Colonic mucosa (tissue), 4 donors: ENCODE measurements around the gene EGR4. TPM values are rescaled to one million over a fixed set of nuclear protein-coding genes. Genes with fewer than 3 reads are reported as not detected.

Experiments
- DNase-seq: peaks from one replicate; pipeline ENCODE4 v3.0.0-alpha.2; 2020
- H3K27ac ChIP-seq: fragments of 200-600 bp; one replicate; pipeline ENCODE4 v1.8.0; 2021
- H3K27me3 ChIP-seq: fragments of 200-600 bp; one replicate; pipeline ENCODE4 v1.8.0; 2021
- H3K36me3 ChIP-seq: fragments of 200-600 bp; one replicate; pipeline ENCODE4 v1.8.0; 2021
- H3K4me1 ChIP-seq: fragments of 200-600 bp; one replicate; pipeline ENCODE4 v1.8.0; 2021; ENCODE audit warnings: mild to moderate bottlenecking
- H3K4me3 ChIP-seq: fragments of 200-600 bp; one replicate; pipeline ENCODE4 v1.8.0; 2021
- H3K9ac ChIP-seq, 2 donors: one replicate each; pipeline ENCODE4 v1.7.0; 2013; ENCODE audit warnings: control low read depth in 2 of 2, low read depth in 2 of 2, low read length in 2 of 2
- H3K9me3 ChIP-seq: fragments of 200-600 bp; one replicate; pipeline ENCODE4 v1.8.0; 2021
- intact Hi-C: fragments of 100-400 bp; cut with DNase I; formaldehyde crosslinking; loops from one replicate; pipeline ENCODE4 v1.14.1; 2022
- total RNA-seq, 2 donors: library from RNA; stranded (reverse); fragmentation: NEBNext Ultra II Directional in 1 of 2; extraction: Animal tissue kit (Norgen Biotek cat#: 25700) in 1 of 2; gene quantifications; one replicate each; pipeline ENCODE4 v1.2.1, GENCODE V29; 2021
- TF ChIP-seq, protein P1 (sequence below): fragments of 200-600 bp; IDR thresholded peaks from one replicate; pipeline ENCODE4 v1.8.0; 2022; ENCODE audit warnings: antibody characterized with exemption, mild to moderate bottlenecking
- donor health status: healthy.
- donor health status: DM: no; HTN: no; CAD: no.
- donor health status: DM: no; HTN: no; CAD: no.

The EGR4 gene
- total RNA-seq, 2 donors from 2014 or later: not detected

DNA sequence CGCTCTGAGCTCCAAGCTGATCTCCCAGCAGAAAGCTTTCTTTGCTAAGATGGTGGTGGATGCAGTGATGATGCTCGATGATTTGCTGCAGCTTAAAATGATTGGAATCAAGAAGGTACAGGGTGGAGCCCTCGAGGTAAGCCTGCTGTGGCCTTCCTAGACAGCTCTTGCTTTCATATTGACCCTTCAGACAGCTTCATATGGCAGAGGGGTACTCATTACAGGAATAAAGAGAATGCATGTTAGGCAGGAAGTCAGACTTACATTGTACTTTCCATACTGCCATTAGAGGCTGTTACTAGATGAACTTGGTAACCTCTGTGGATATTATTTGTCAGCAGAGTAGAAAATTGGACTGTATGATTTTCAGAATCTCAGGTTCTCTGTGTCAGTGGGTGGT, 48.8 kb downstream of the EGR4 start:
- TF ChIP-seq, protein P1, sequence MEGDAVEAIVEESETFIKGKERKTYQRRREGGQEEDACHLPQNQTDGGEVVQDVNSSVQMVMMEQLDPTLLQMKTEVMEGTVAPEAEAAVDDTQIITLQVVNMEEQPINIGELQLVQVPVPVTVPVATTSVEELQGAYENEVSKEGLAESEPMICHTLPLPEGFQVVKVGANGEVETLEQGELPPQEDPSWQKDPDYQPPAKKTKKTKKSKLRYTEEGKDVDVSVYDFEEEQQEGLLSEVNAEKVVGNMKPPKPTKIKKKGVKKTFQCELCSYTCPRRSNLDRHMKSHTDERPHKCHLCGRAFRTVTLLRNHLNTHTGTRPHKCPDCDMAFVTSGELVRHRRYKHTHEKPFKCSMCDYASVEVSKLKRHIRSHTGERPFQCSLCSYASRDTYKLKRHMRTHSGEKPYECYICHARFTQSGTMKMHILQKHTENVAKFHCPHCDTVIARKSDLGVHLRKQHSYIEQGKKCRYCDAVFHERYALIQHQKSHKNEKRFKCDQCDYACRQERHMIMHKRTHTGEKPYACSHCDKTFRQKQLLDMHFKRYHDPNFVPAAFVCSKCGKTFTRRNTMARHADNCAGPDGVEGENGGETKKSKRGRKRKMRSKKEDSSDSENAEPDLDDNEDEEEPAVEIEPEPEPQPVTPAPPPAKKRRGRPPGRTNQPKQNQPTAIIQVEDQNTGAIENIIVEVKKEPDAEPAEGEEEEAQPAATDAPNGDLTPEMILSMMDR: no peak
- no peaks in the 10 kb centered on the region for H3K27me3 ChIP-seq
- H3K9ac ChIP-seq: no peak overlapping the region
- intact Hi-C loops: no loop called here
- H3K4me3 ChIP-seq: no peak overlapping the region
- DNase-seq: no peak
- H3K27ac ChIP-seq: no peak overlapping the region
- H3K4me1 ChIP-seq: no peaks in the 10 kb centered on the region
- H3K9me3 ChIP-seq: no peaks in the 10 kb centered on the region
- peaks cover 38% of the 10 kb centered on the region for H3K36me3 ChIP-seq

DNA sequence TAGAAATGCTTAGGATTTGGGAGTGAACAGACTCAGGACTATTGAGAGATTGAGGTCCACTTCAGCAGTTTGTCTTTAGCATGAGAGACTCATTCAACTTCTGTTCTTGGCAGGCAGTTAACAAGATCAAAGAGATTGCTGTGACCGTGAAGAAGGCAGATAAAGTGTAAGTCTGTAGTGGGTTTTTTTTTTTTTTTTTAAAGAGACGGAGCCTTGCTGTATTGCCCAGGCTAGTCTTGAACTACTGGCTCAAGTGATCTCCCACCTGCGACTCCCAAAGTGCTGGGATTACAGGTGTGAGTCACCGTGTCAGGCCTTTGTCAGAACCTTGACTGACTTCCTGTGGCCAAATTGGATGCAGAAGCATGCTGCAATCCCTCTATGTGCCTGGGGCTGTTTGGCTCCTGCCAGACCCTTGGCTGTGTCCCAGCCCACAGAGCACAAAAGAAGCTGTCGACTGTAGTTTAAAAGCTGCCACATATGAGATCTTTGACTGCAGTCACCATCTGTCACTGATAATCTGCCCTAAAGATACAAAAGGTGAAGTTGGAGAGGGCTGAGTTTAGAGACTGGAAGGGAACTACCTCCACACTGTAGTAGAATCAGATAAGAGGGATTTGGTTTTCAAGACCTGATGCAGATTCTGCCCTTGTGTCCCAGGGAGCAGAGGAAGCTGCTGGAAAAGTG, 49.3 kb downstream of the EGR4 start:
- Histone ChIP-seq H3K27ac (no peak overlapping the region), H3K27me3 (no peaks in the 10 kb centered on the region), H3K9me3 (no peaks in the 10 kb centered on the region), H3K9ac (no peak overlapping the region), H3K4me3 (no peak overlapping the region), H3K36me3 (peaks cover 38% of the 10 kb centered on the region), H3K4me1 (no peaks in the 10 kb centered on the region)
- TF ChIP-seq, protein P1: no peak
- intact Hi-C loops: no loop called here
- DNase-seq: no peak

Other genes with a start within 250 kb of the EGR4 start
- gene SFXN5, start 221.8 kb downstream of the EGR4 start, total RNA-seq: 10 to 100 TPM; 16.1 to 26.4 TPM
- 10 to 100 TPM; 17.8 to 33.7 TPM for gene RAB11FIP5, start 180.6 kb downstream of the EGR4 start, total RNA-seq
- not detected for gene NOTO, start 91.0 kb downstream of the EGR4 start, total RNA-seq
- gene SMYD5, start 79.3 kb downstream of the EGR4 start, total RNA-seq: 10 to 100 TPM in 1 of 2 donors, 1 to 10 TPM in 1; 9.4 to 18.9 TPM
- gene PRADC1, start 60.3 kb downstream of the EGR4 start, total RNA-seq: 10 to 100 TPM; 36.2 to 47.5 TPM
- gene CCT7, start 59.2 kb downstream of the EGR4 start, total RNA-seq: 100 to 1,000 TPM; 147 to 353 TPM
- gene FBXO41, start 9.1 kb downstream of the EGR4 start, total RNA-seq: 1 to 10 TPM; 2.4 to 2.5 TPM
- 10 to 100 TPM; 11.7 to 16.6 TPM for gene ALMS1, start 92.3 kb upstream of the EGR4 start, total RNA-seq